ENCODE data around the gene PI4KA. TPM values are rescaled to one million over a fixed set of nuclear protein-coding genes. Genes with fewer than 3 reads are reported as not detected.

The PI4KA gene
- total RNA-seq, 1 experiment from 2014 or later, result 54.3 TPM

DNA sequence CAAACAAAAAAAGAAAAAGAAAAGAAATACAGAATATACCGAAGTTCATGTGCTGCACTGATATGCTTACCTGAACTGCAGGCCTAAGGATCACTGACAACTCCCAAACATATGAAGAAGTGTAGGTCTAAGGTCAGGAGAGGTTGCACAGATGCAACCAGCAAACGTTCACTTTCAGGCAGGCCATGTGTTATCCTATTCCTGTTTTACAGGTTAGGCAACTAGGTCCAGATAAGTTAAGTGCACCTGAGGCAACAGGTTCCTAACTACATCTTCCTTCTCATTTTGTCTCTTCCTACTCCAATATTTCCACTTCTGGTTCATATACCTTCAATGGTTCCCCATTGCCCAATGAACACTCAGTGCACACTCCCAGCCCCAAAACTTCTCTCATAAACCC, 15.1 kb downstream of the PI4KA start:
- CTCF ChIA-PET, result no interaction called here
- no peak for ATAC-seq
- BruUV-seq (replicated peaks), result no TSS peak

GRCh38 chr22:20840646-20841371, 17.8 kb downstream of the PI4KA start:
- in situ Hi-C loops (cut with HindIII; ENCODE audit: low pct_unique_long_range_greater_than_20kb, low sequenced_read_pairs), result no loop called here
- no peak overlapping the region for H3K4me3 ChIP-seq (ENCODE audit: low read depth in 2 of 2, low read length in 2 of 2)
- no TSS peak for BruUV-seq (replicated peaks)
- TF ChIP-seq SIN3A (IDR thresholded peaks at IDR 0.05; ENCODE audit: borderline replicate concordance, insufficient read depth, low read depth, low read length), result no peak
- TF ChIP-seq, protein P1, sequence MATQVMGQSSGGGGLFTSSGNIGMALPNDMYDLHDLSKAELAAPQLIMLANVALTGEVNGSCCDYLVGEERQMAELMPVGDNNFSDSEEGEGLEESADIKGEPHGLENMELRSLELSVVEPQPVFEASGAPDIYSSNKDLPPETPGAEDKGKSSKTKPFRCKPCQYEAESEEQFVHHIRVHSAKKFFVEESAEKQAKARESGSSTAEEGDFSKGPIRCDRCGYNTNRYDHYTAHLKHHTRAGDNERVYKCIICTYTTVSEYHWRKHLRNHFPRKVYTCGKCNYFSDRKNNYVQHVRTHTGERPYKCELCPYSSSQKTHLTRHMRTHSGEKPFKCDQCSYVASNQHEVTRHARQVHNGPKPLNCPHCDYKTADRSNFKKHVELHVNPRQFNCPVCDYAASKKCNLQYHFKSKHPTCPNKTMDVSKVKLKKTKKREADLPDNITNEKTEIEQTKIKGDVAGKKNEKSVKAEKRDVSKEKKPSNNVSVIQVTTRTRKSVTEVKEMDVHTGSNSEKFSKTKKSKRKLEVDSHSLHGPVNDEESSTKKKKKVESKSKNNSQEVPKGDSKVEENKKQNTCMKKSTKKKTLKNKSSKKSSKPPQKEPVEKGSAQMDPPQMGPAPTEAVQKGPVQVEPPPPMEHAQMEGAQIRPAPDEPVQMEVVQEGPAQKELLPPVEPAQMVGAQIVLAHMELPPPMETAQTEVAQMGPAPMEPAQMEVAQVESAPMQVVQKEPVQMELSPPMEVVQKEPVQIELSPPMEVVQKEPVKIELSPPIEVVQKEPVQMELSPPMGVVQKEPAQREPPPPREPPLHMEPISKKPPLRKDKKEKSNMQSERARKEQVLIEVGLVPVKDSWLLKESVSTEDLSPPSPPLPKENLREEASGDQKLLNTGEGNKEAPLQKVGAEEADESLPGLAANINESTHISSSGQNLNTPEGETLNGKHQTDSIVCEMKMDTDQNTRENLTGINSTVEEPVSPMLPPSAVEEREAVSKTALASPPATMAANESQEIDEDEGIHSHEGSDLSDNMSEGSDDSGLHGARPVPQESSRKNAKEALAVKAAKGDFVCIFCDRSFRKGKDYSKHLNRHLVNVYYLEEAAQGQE (IDR thresholded peaks at IDR 0.05; ENCODE audit: insufficient read depth in 1 of 2, low read depth in 2 of 2, low read length in 1 of 2), result no peak
- no peak for TF ChIP-seq TCF7L2 (IDR thresholded peaks at IDR 0.05; ENCODE audit: low read depth, low read length)
- TF ChIP-seq POLR2AphosphoS5 (IDR thresholded peaks at IDR 0.05; ENCODE audit: low read depth, low read length), result no peak
- TF ChIP-seq, protein P2, sequence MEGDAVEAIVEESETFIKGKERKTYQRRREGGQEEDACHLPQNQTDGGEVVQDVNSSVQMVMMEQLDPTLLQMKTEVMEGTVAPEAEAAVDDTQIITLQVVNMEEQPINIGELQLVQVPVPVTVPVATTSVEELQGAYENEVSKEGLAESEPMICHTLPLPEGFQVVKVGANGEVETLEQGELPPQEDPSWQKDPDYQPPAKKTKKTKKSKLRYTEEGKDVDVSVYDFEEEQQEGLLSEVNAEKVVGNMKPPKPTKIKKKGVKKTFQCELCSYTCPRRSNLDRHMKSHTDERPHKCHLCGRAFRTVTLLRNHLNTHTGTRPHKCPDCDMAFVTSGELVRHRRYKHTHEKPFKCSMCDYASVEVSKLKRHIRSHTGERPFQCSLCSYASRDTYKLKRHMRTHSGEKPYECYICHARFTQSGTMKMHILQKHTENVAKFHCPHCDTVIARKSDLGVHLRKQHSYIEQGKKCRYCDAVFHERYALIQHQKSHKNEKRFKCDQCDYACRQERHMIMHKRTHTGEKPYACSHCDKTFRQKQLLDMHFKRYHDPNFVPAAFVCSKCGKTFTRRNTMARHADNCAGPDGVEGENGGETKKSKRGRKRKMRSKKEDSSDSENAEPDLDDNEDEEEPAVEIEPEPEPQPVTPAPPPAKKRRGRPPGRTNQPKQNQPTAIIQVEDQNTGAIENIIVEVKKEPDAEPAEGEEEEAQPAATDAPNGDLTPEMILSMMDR (IDR thresholded peaks at IDR 0.05), result no peak
- no peaks in the 10 kb centered on the region for H3K27me3 ChIP-seq (ENCODE audit: control insufficient read depth, insufficient read depth, low read length)
- no peaks in the 10 kb centered on the region for H3K36me3 ChIP-seq (ENCODE audit: control insufficient read depth, insufficient read depth, low read length)
- intact Hi-C loops (cut with micrococcal nuclease; ENCODE audit: unreplicated experiment), result no loop called here
- POLR2A ChIA-PET, result no interaction called here
- no peaks in the 10 kb centered on the region for H3K4me1 ChIP-seq (ENCODE audit: control insufficient read depth, insufficient read depth, low read length)
- no peak for DNase-seq (ENCODE audit: low read depth, low spot score)
- no peak for ATAC-seq
- CTCF ChIA-PET, result interaction anchor here (0.6 kb wide), 1 partner anchor 40 kb away, joined by 3 read pairs; no protein-coding TSS in a partner anchor
- no peak overlapping the region for H3K27ac ChIP-seq (ENCODE audit: low read length)
- H3K9me3 ChIP-seq (ENCODE audit: control insufficient read depth, insufficient read depth, low read depth, low read length), result no peaks in the 10 kb centered on the region

More for the DNA sequence above, 15.1 kb downstream of the PI4KA start:
- no peaks in the 10 kb centered on the region for H3K9me3 ChIP-seq (ENCODE audit: control insufficient read depth, insufficient read depth, low read depth, low read length)
- H3K27me3 ChIP-seq (ENCODE audit: control insufficient read depth, insufficient read depth, low read length), result no peaks in the 10 kb centered on the region
- POLR2A ChIA-PET, result no interaction called here
- no peak for DNase-seq (ENCODE audit: low read depth, low spot score)
- H3K4me3 ChIP-seq (ENCODE audit: low read depth in 2 of 2, low read length in 2 of 2), result no peak overlapping the region
- H3K36me3 ChIP-seq (ENCODE audit: control insufficient read depth, insufficient read depth, low read length), result no peaks in the 10 kb centered on the region
- H3K4me1 ChIP-seq (ENCODE audit: control insufficient read depth, insufficient read depth, low read length), result no peaks in the 10 kb centered on the region
- in situ Hi-C loops (cut with HindIII; ENCODE audit: low pct_unique_long_range_greater_than_20kb, low sequenced_read_pairs), result no loop called here
- H3K27ac ChIP-seq (ENCODE audit: low read length), result no peak overlapping the region
- TF ChIP-seq, protein P1 (IDR thresholded peaks at IDR 0.05; ENCODE audit: insufficient read depth in 1 of 2, low read depth in 2 of 2, low read length in 1 of 2), result no peak
- TF ChIP-seq SIN3A (IDR thresholded peaks at IDR 0.05; ENCODE audit: borderline replicate concordance, insufficient read depth, low read depth, low read length) (no peak), POLR2AphosphoS5 (IDR thresholded peaks at IDR 0.05; ENCODE audit: low read depth, low read length) (no peak), TCF7L2 (IDR thresholded peaks at IDR 0.05; ENCODE audit: low read depth, low read length) (no peak)
- TF ChIP-seq, protein P2 (IDR thresholded peaks at IDR 0.05), result no peak
- intact Hi-C loops (cut with micrococcal nuclease; ENCODE audit: unreplicated experiment), result no loop called here
